HCT116 (cell line): ENCODE data around the gene ZFP57. TPM values are rescaled to one million over a fixed set of nuclear protein-coding genes. Genes with fewer than 3 reads are reported as not detected.

Experiments
- ATAC-seq: fragments of 200-7000 bp; cut with Tn5 transposase; 2 replicates; pipeline ENCODE4 v1.9.1; 2020; ENCODE audit warnings: mild to moderate bottlenecking, moderate library complexity
- BruUV-seq: library from RNA; stranded (reverse); fragments of 400-500 nt; replicated peaks from 2 replicates; lab custom pipeline; 2021; lab: Mats Ljungman, UMichigan
- CTCF ChIA-PET: fragments of 300-600 bp; sonication (Branson Sonifier 250); formaldehyde crosslinking; loops from one replicate; lab custom pipeline; 2021; ENCODE audit warnings: antibody characterized with exemption; lab: Charles Lee
- POLR2A ChIA-PET: fragments of 300-600, 350-600 bp; sonication (Branson Sonifier 250); formaldehyde crosslinking; loops from one replicate; lab custom pipeline; 2021; ENCODE audit warnings: antibody characterized with exemption; lab: Charles Lee
- RAD21 ChIA-PET, 2 experiments: fragments of 300-600 bp; sonication (Branson Sonifier 250); formaldehyde crosslinking; loops; one replicate each; lab custom pipeline; 2023; ENCODE audit warnings: low total read pairs in 2 of 2; ENCODE audit not compliant: uncharacterized antibody in 2 of 2, unreplicated experiment in 2 of 2, low non-redundant PET in 1 of 2; lab: Charles Lee
- DNase-seq: peaks from one replicate; pipeline ENCODE4 v3.0.0-alpha.2; 2010; ENCODE audit warnings: low read depth, low spot score
- H2AFZ ChIP-seq: fragments of 200-600 bp; shearing (Covaris generic), sonication (generic); 2 replicates; pipeline ENCODE4 v1.6.1; 2017; ENCODE audit warnings: low read depth, mixed run types, mixed read lengths, antibody characterized with exemption, low read length; ENCODE audit not compliant: poor library complexity, severe bottlenecking
- H3K27ac ChIP-seq: 2 replicates; pipeline ENCODE4 v1.5.1; 2012; ENCODE audit warnings: low read depth, low read length
- H3K27me3 ChIP-seq: fragments of 200-600 bp; sonication (generic); 2 replicates; pipeline ENCODE4 v1.6.1; 2016; ENCODE audit warnings: mixed run types, low read length, mixed read lengths; ENCODE audit not compliant: insufficient read depth
- H3K36me3 ChIP-seq, 2 experiments: fragments of 200-500 bp in 1 of 2; fragments of 200-600 bp in 1 of 2; sonication (Bioruptor generic) in 1 of 2; sonication (generic) in 1 of 2; 2 replicates each; pipeline versions ENCODE4 v1.5.1 to v1.6.1; 2014 to 2016; ENCODE audit warnings: low read length in 2 of 2, inconsistent platforms in 1 of 2, mixed read lengths in 1 of 2, mixed run types in 1 of 2; ENCODE audit not compliant: insufficient read depth in 2 of 2, control insufficient read depth in 1 of 2
- H3K4me1 ChIP-seq, 2 experiments: fragments of 200-600 bp in 1 of 2; sonication (generic) in 1 of 2; 2 replicates each; pipeline versions ENCODE4 v1.5.1 to v1.6.1; 2012 to 2017; ENCODE audit warnings: low read length in 2 of 2, inconsistent platforms in 1 of 2, mild to moderate bottlenecking in 1 of 2, mixed read lengths in 1 of 2, mixed run types in 1 of 2, moderate library complexity in 1 of 2; ENCODE audit not compliant: insufficient read depth in 2 of 2, control insufficient read depth in 1 of 2
- H3K4me2 ChIP-seq: fragments of 200-600 bp; sonication (generic); 2 replicates; pipeline ENCODE4 v1.6.1; 2017; ENCODE audit warnings: mixed run types, low read length, mixed read lengths
- H3K4me3 ChIP-seq, 2 experiments: fragments of 200-600 bp in 1 of 2; sonication (generic) in 1 of 2; replicated peaks in 1 of 2; 2 replicates each; pipeline ENCODE4 v1.5.1; 2011 to 2016; ENCODE audit warnings: low read length in 2 of 2, control low read depth in 1 of 2, low read depth in 1 of 2, mild to moderate bottlenecking in 1 of 2, mixed read lengths in 1 of 2, mixed run types in 1 of 2
- H3K79me2 ChIP-seq: fragments of 200-600 bp; sonication (generic); 2 replicates; pipeline ENCODE4 v1.6.1; 2017; ENCODE audit warnings: mild to moderate bottlenecking, mixed run types, low read length, moderate library complexity, mixed read lengths; ENCODE audit not compliant: insufficient read depth
- H3K9ac ChIP-seq: fragments of 200-600 bp; sonication (generic); 2 replicates; pipeline ENCODE4 v1.6.1; 2016; ENCODE audit warnings: low read length, mixed read lengths
- H3K9me2 ChIP-seq: fragments of 200-600 bp; sonication (generic), shearing (Covaris generic); 2 replicates; pipeline ENCODE4 v1.6.1; 2017; ENCODE audit warnings: mixed run types, mild to moderate bottlenecking, moderate library complexity; ENCODE audit not compliant: insufficient read depth
- H3K9me3 ChIP-seq, 2 experiments: fragments of 200-500 bp in 1 of 2; fragments of 200-600 bp in 1 of 2; sonication (Bioruptor generic) in 1 of 2; sonication (generic) in 1 of 2; 2 replicates each; pipeline ENCODE4 v1.6.1; 2014 to 2017; ENCODE audit warnings: low read length in 2 of 2, mixed read lengths in 2 of 2, inconsistent platforms in 1 of 2, low read depth in 1 of 2, mild to moderate bottlenecking in 1 of 2, mixed run types in 1 of 2, moderate library complexity in 1 of 2; ENCODE audit not compliant: control insufficient read depth in 1 of 2, insufficient read depth in 1 of 2
- H4K20me1 ChIP-seq: fragments of 200-600 bp; sonication (generic), shearing (Covaris generic); 2 replicates; pipeline ENCODE4 v1.6.1; 2017; ENCODE audit warnings: mixed run types, mild to moderate bottlenecking, moderate library complexity; ENCODE audit not compliant: insufficient read depth
- ATF3 ChIP-seq: IDR thresholded peaks from 2 replicates; pipeline ENCODE4 v1.6.1; 2012
- CEBPB ChIP-seq: IDR thresholded peaks from 2 replicates; pipeline ENCODE4 v1.6.1; 2012; ENCODE audit warnings: low read depth
- EZH2 ChIP-seq: fragments of 200-600 bp; sonication (generic); IDR thresholded peaks from 2 replicates; pipeline ENCODE4 v1.6.1; 2017; ENCODE audit warnings: antibody characterized with exemption, mixed run types
- FOSL1 ChIP-seq: IDR thresholded peaks from 2 replicates; pipeline ENCODE4 v1.6.1; 2012; ENCODE audit warnings: low read depth
- JUND ChIP-seq: IDR thresholded peaks from 2 replicates; pipeline ENCODE4 v1.6.1; 2012
- REST ChIP-seq: IDR thresholded peaks from 2 replicates; pipeline ENCODE4 v1.6.1; 2012; ENCODE audit warnings: low read depth
- SP1 ChIP-seq: IDR thresholded peaks from 2 replicates; pipeline ENCODE4 v1.6.1; 2012; ENCODE audit warnings: low read depth
- SRF ChIP-seq: IDR thresholded peaks from 2 replicates; pipeline ENCODE4 v1.6.1; 2012; ENCODE audit warnings: low read depth
- TCF7L2 ChIP-seq: IDR thresholded peaks from 2 replicates; pipeline ENCODE4 v1.7.0; 2011; ENCODE audit warnings: borderline replicate concordance, inconsistent platforms; ENCODE audit not compliant: insufficient read depth, insufficient read length; ENCODE audit errors: extremely low read depth
- ZNF274 ChIP-seq: fragments of 200-500 bp; sonication (Bioruptor generic); IDR thresholded peaks from 2 replicates; pipeline ENCODE4 v1.6.1; 2014; ENCODE audit warnings: mild to moderate bottlenecking, low read depth, low read length, inconsistent platforms
- intact Hi-C: fragments of 100-400 bp; cut with micrococcal nuclease; formaldehyde crosslinking; loops from 2 replicates; pipeline ENCODE4 v1.10.0; 2022
- total RNA-seq: library from RNA; stranded (reverse); gene quantifications from one replicate; pipeline ENCODE4 v1.2.1, GENCODE V29; 2021; ENCODE audit not compliant: unreplicated experiment

Gene ZFP57
- total RNA-seq, 1 experiment from 2014 or later, result not detected

GRCh38 chr6:29710281-29710941 lies 29.5 kb upstream of the ZFP57 start (continued):
- TF ChIP-seq JUND (no peak), ZNF274 (no peak), SRF (no peak)

GRCh38 chr6:29709188-29709587 lies 28.2 kb upstream of the ZFP57 start:
- ATAC-seq (no peak), DNase-seq (no peak)
- Histone ChIP-seq H3K79me2 (no peaks in the 10 kb centered on the region), H3K27ac (no peak overlapping the region), H3K9me2 (no peaks in the 10 kb centered on the region), H3K4me3 (no peak overlapping the region), H3K9ac (no peak overlapping the region), H3K4me2 (no peak overlapping the region), H2AFZ (no peak overlapping the region), H3K9me3 (no peaks in the 10 kb centered on the region), H4K20me1 (no peaks in the 10 kb centered on the region), H3K27me3 (peaks cover 5% of the 10 kb centered on the region; the same call in 1 of the 2 replicates), H3K4me1 (no peaks in the 10 kb centered on the region), H3K36me3 (no peaks in the 10 kb centered on the region)
- ChIA-PET CTCF (interaction anchor here (1.4 kb wide), 1 partner anchor 56 kb away, joined by 5 read pairs; no protein-coding TSS in a partner anchor), POLR2A (no interaction called here), RAD21 (no interaction called here)
- no TSS peak for BruUV-seq
- intact Hi-C loops, result loop anchor here (5.0 kb wide), 1 partner anchor 43 kb away; no protein-coding TSS in a partner anchor
- no peak for TF ChIP-seq CEBPB
- no peak for TF ChIP-seq SP1
- TF ChIP-seq ATF3, result no peak
- TF ChIP-seq TCF7L2, result no peak
- no peak for TF ChIP-seq REST
- no peak for TF ChIP-seq EZH2
- no peak for TF ChIP-seq JUND
- no peak for TF ChIP-seq FOSL1
